Measurements from ENCODE around the gene HDAC11.

The HDAC11 gene

GRCh38 chr3:13538520-13539291, 58.6 kb downstream of the HDAC11 start:
- no peak for TF ChIP-seq ZNF274 (IDR thresholded peaks at IDR 0.05; ENCODE audit: low read depth, low read length)
- no peak overlapping the region for H3K4me3 ChIP-seq (ENCODE audit: low read length)

GRCh38 chr3:13539292-13539638, 59.2 kb downstream of the HDAC11 start:
- TF ChIP-seq ZNF274 (IDR thresholded peaks at IDR 0.05; ENCODE audit: low read depth, low read length): no peak
- no peak overlapping the region for H3K4me3 ChIP-seq (ENCODE audit: low read length)

- no peak for TF ChIP-seq ZNF274 (IDR thresholded peaks at IDR 0.05; ENCODE audit: low read depth, low read length)
- H3K4me3 ChIP-seq (ENCODE audit: low read length): no peak overlapping the region
These were observed 59.6 kb downstream of the HDAC11 start for GRCh38 chr3:13539671-13540070.

- H3K4me3 ChIP-seq (ENCODE audit: low read length): no peak overlapping the region
- no peak for TF ChIP-seq ZNF274 (IDR thresholded peaks at IDR 0.05; ENCODE audit: low read depth, low read length)
These were observed 60.3 kb downstream of the HDAC11 start for GRCh38 chr3:13540297-13540995.

- H3K4me3 ChIP-seq (ENCODE audit: low read length): no peak overlapping the region
- TF ChIP-seq ZNF274 (IDR thresholded peaks at IDR 0.05; ENCODE audit: low read depth, low read length): no peak
These were observed 61.6 kb downstream of the HDAC11 start for GRCh38 chr3:13541691-13542090.

- no peak for TF ChIP-seq ZNF274 (IDR thresholded peaks at IDR 0.05; ENCODE audit: low read depth, low read length)
- no peak overlapping the region for H3K4me3 ChIP-seq (ENCODE audit: low read length)
These were observed 62.0 kb downstream of the HDAC11 start for GRCh38 chr3:13542142-13542541.

- H3K4me3 ChIP-seq (ENCODE audit: low read length): no peak overlapping the region
- no peak for TF ChIP-seq ZNF274 (IDR thresholded peaks at IDR 0.05; ENCODE audit: low read depth, low read length)
These were observed 63.1 kb downstream of the HDAC11 start for GRCh38 chr3:13543253-13543652.

- no peak for TF ChIP-seq ZNF274 (IDR thresholded peaks at IDR 0.05; ENCODE audit: low read depth, low read length)
- H3K4me3 ChIP-seq (ENCODE audit: low read length): no peak overlapping the region
These were observed 64.3 kb downstream of the HDAC11 start for GRCh38 chr3:13544293-13544831.

GRCh38 chr3:13544951-13545651, 65.0 kb downstream of the HDAC11 start:
- H3K4me3 ChIP-seq (ENCODE audit: low read length): no peak overlapping the region
- TF ChIP-seq ZNF274 (IDR thresholded peaks at IDR 0.05; ENCODE audit: low read depth, low read length): no peak

GRCh38 chr3:13545952-13546454, 65.9 kb downstream of the HDAC11 start:
- TF ChIP-seq ZNF274 (IDR thresholded peaks at IDR 0.05; ENCODE audit: low read depth, low read length): no peak

GRCh38 chr3:13546667-13547171, 66.6 kb downstream of the HDAC11 start:
- no peak for TF ChIP-seq ZNF274 (IDR thresholded peaks at IDR 0.05; ENCODE audit: low read depth, low read length)
- no peak overlapping the region for H3K4me3 ChIP-seq (ENCODE audit: low read length)

More at GRCh38 chr3:13545952-13546454, 65.9 kb downstream of the HDAC11 start:
- no peak overlapping the region for H3K4me3 ChIP-seq (ENCODE audit: low read length)

GRCh38 chr3:13547591-13548371, 67.7 kb downstream of the HDAC11 start:
- no peak overlapping the region for H3K4me3 ChIP-seq (ENCODE audit: low read length)
- TF ChIP-seq ZNF274 (IDR thresholded peaks at IDR 0.05; ENCODE audit: low read depth, low read length): no peak

Measured in GM08714 (cell line).